HG03432 (cell line): Measurements from ENCODE around the gene SEPTIN12.

Source experiments
- ATAC-seq: cut with Tn5 transposase; IDR thresholded peaks from one replicate; pipeline ENCODE4 v1.9.1; 2021; ENCODE audit warnings: mild to moderate bottlenecking, moderate library complexity; ENCODE audit not compliant: unreplicated experiment

Gene SEPTIN12

GRCh38 chr16:4803401-4803844 lies 15.3 kb upstream of the SEPTIN12 start:
- ATAC-seq: no peak

GRCh38 chr16:4802659-4803287 lies 14.6 kb upstream of the SEPTIN12 start:
- peak; percentile 91 for ATAC-seq

- peak; percentile 58 for ATAC-seq
Observed at GRCh38 chr16:4801962-4802658, 14.0 kb upstream of the SEPTIN12 start, which contains the start of gene ROGDI. Gene ROGDI (minus strand): TSS chr16:4802633. CDS start chr16:4802571, 62 bp downstream.

GRCh38 chr16:4801051-4801961 lies 13.2 kb upstream of the SEPTIN12 start:
- no peak for ATAC-seq

- ATAC-seq: no peak
Observed at GRCh38 chr16:4800290-4801041, 12.3 kb upstream of the SEPTIN12 start.

- no peak for ATAC-seq
Observed at GRCh38 chr16:4799171-4799855, 11.2 kb upstream of the SEPTIN12 start.

GRCh38 chr16:4798456-4798855 lies 10.3 kb upstream of the SEPTIN12 start:
- no peak for ATAC-seq

GRCh38 chr16:4797805-4798252 lies 9.7 kb upstream of the SEPTIN12 start:
- ATAC-seq: no peak

- no peak for ATAC-seq
Observed at GRCh38 chr16:4796982-4797804, 9.0 kb upstream of the SEPTIN12 start.

GRCh38 chr16:4795828-4796572 lies 7.9 kb upstream of the SEPTIN12 start:
- no peak for ATAC-seq

- no peak for ATAC-seq
Observed at GRCh38 chr16:4795181-4795827, 7.2 kb upstream of the SEPTIN12 start, which contains the start of gene SMIM22. Gene SMIM22 (plus strand): TSS chr16:4795369. CDS start chr16:4795735, 366 bp downstream.

GRCh38 chr16:4792951-4793513 lies 4.9 kb upstream of the SEPTIN12 start:
- no peak for ATAC-seq

- ATAC-seq: no peak
Observed at GRCh38 chr16:4790871-4791270, 2.7 kb upstream of the SEPTIN12 start.

GRCh38 chr16:4790261-4790660 lies 2.1 kb upstream of the SEPTIN12 start:
- no peak for ATAC-seq

GRCh38 chr16:4788910-4789309 lies 765 bp upstream of the SEPTIN12 start:
- ATAC-seq: no peak

GRCh38 chr16:4788489-4788889 lies 344 bp upstream of the SEPTIN12 start:
- no peak for ATAC-seq

- no peak for ATAC-seq
Observed at GRCh38 chr16:4787068-4787467, 1.1 kb downstream of the SEPTIN12 start.
